GM18870 (cell line): ENCODE data around the gene OR2W3.

Experiments
- ATAC-seq: cut with Tn5 transposase; IDR thresholded peaks from one replicate; pipeline ENCODE4 v1.9.1; 2021; ENCODE audit warnings: moderate library complexity; ENCODE audit not compliant: unreplicated experiment

OR2W3 gene

GRCh38 chr1:247895163-247895637 is at the start of gene OR2W3:
OR2W3 (plus strand) TSS chr1:247895587; CDS start chr1:247895587, 0 bp downstream.
- no peak for ATAC-seq

- ATAC-seq = no peak
Measured at GRCh38 chr1:247845693-247846017, 49.7 kb upstream of the OR2W3 start.

GRCh38 chr1:247848346-247848745 is 47.0 kb upstream of the OR2W3 start:
- no peak for ATAC-seq

GRCh38 chr1:247849616-247850015 is 45.8 kb upstream of the OR2W3 start:
- no peak for ATAC-seq

GRCh38 chr1:247854899-247855545 is 40.4 kb upstream of the OR2W3 start:
- no peak for ATAC-seq

- no peak for ATAC-seq
Measured at GRCh38 chr1:247855911-247856310, 39.5 kb upstream of the OR2W3 start.

GRCh38 chr1:247857069-247857984 is 38.1 kb upstream of the OR2W3 start, which contains the start of gene TRIM58:
TRIM58 (plus strand) TSS chr1:247857187; CDS start chr1:247857247, 60 bp downstream.
- no peak for ATAC-seq

GRCh38 chr1:247857985-247858619 is 37.3 kb upstream of the OR2W3 start:
- no peak for ATAC-seq

GRCh38 chr1:247862756-247863155 is 32.6 kb upstream of the OR2W3 start:
- no peak for ATAC-seq

GRCh38 chr1:247864644-247865043 is 30.7 kb upstream of the OR2W3 start:
- ATAC-seq = no peak

GRCh38 chr1:247865416-247865815 is 30.0 kb upstream of the OR2W3 start:
- ATAC-seq = no peak

- no peak for ATAC-seq
Measured at GRCh38 chr1:247883346-247883745, 12.0 kb upstream of the OR2W3 start.

- no peak for ATAC-seq
Measured at GRCh38 chr1:247884797-247885413, 10.5 kb upstream of the OR2W3 start.

- no peak for ATAC-seq
Measured at GRCh38 chr1:247895976-247896375, 589 bp downstream of the OR2W3 start.

GRCh38 chr1:247904122-247904521 is 8.7 kb downstream of the OR2W3 start:
- no peak for ATAC-seq

GRCh38 chr1:247905181-247905580 is 9.8 kb downstream of the OR2W3 start:
- no peak for ATAC-seq

GRCh38 chr1:247905910-247906503 is 10.6 kb downstream of the OR2W3 start:
- ATAC-seq = no peak

- peak; percentile 68 for ATAC-seq
Measured at GRCh38 chr1:247906504-247907047, 11.2 kb downstream of the OR2W3 start.

GRCh38 chr1:247908766-247909165 is 13.4 kb downstream of the OR2W3 start:
- ATAC-seq = no peak

GRCh38 chr1:247913786-247914185 is 18.4 kb downstream of the OR2W3 start:
- no peak for ATAC-seq
